K562 (cell line): Measurements from ENCODE around the gene ISOC1. TPM values are rescaled to one million over a fixed set of nuclear protein-coding genes. Genes with fewer than 3 reads are reported as not detected.

Source experiments
- ELF2 ChIP-seq: fragments of 250-450 bp; sonication (Bioruptor Pico); IDR thresholded peaks from 2 replicates; pipeline ENCODE4 v1.5.0; 2021; ENCODE audit warnings: mild to moderate bottlenecking
- EP400 ChIP-seq: fragments of 450-650 bp; IDR thresholded peaks from 2 replicates; pipeline ENCODE4 v1.6.1; 2017; ENCODE audit warnings: antibody characterized with exemption, mild to moderate bottlenecking, moderate library complexity
- ETS1 ChIP-seq: conservative IDR thresholded peaks from 2 replicates; pipeline ENCODE4 v1.6.1; 2011; ENCODE audit warnings: low read depth, mild to moderate bottlenecking, low read length; ENCODE audit not compliant: control insufficient read depth
- HIVEP1 ChIP-seq: fragments of 250-450 bp; sonication (Bioruptor Pico); IDR thresholded peaks from 2 replicates; pipeline ENCODE4 v1.4.0; 2020; ENCODE audit warnings: mild to moderate bottlenecking
- L3MBTL2 ChIP-seq: fragments of 450-650 bp; IDR thresholded peaks from 2 replicates; pipeline ENCODE4 v1.6.1; 2016; ENCODE audit warnings: mild to moderate bottlenecking, moderate library complexity
- PRDM10 ChIP-seq: fragments of 450-650 bp; IDR thresholded peaks from 2 replicates; pipeline ENCODE4 v1.6.1; 2018; ENCODE audit not compliant: partially characterized antibody
- SIN3A ChIP-seq, 2 experiments: fragments of 150-350 bp in 1 of 2; IDR thresholded peaks; 2 replicates each; pipeline ENCODE4 v1.6.1; 2011 to 2016; ENCODE audit warnings: borderline replicate concordance in 2 of 2, low read depth in 2 of 2, low read length in 2 of 2, mild to moderate bottlenecking in 2 of 2, moderate library complexity in 2 of 2; ENCODE audit not compliant: control insufficient read depth in 1 of 2
- ZNF445 ChIP-seq: fragments of 250-450 bp; sonication (Bioruptor Pico); IDR thresholded peaks from 2 replicates; pipeline ENCODE4 v1.4.0; 2020; ENCODE audit warnings: low read depth, mild to moderate bottlenecking, moderate library complexity
- polyA plus RNA-seq, 8 experiments: library from polyadenylated mRNA; depleted of rRNA in 4 of 8; stranded (reverse) in 5 of 8; unstranded in 3 of 8; fragments of >200 nt; fragmentation: Nextera tagmentation in 2 of 8; fragmentation: Illumina TruSeq in 1 of 8; extraction: Ambion mirVana in 2 of 8; extraction: Trizol in 1 of 8; gene quantifications; 2 replicates each; pipeline versions ENCODE4 v1.2.1 to v1.2.3, GENCODE V29; 2011 to 2014; ENCODE audit warnings: inconsistent platforms in 1 of 8, missing spikeins in 1 of 8
- total RNA-seq, 7 experiments: library from RNA; depleted of rRNA in 6 of 7; stranded (reverse); fragments of >200 nt in 6 of 7; fragmentation: Illumina TruSeq in 2 of 7; extraction: Trizol in 2 of 7; gene quantifications; 2 replicates each; pipeline versions ENCODE4 v1.2.1 to v1.2.3, GENCODE V29; 2011 to 2021; ENCODE audit warnings: low replicate concordance in 1 of 7
- TF ChIP-seq, protein P1 (sequence below): sonication (generic); formaldehyde crosslinking; IDR thresholded peaks from 2 replicates; pipeline ENCODE4 v1.8.0; 2023; ENCODE audit warnings: mild to moderate bottlenecking, missing genetic modification reagents
- TF ChIP-seq, protein P2 (sequence below), 2 experiments: fragments of 450-650 bp; conservative IDR thresholded peaks; 2 replicates each; pipeline ENCODE4 v1.6.1; 2017; ENCODE audit warnings: mild to moderate bottlenecking in 2 of 2, moderate library complexity in 2 of 2

ISOC1 gene
- total and polyA plus RNA-seq, 9 of the 15 experiments (the other 6 are each of a cell fraction or from before 2014, with no cell fraction given) = 14.0 to 67.9 (median 51.3) TPM

DNA sequence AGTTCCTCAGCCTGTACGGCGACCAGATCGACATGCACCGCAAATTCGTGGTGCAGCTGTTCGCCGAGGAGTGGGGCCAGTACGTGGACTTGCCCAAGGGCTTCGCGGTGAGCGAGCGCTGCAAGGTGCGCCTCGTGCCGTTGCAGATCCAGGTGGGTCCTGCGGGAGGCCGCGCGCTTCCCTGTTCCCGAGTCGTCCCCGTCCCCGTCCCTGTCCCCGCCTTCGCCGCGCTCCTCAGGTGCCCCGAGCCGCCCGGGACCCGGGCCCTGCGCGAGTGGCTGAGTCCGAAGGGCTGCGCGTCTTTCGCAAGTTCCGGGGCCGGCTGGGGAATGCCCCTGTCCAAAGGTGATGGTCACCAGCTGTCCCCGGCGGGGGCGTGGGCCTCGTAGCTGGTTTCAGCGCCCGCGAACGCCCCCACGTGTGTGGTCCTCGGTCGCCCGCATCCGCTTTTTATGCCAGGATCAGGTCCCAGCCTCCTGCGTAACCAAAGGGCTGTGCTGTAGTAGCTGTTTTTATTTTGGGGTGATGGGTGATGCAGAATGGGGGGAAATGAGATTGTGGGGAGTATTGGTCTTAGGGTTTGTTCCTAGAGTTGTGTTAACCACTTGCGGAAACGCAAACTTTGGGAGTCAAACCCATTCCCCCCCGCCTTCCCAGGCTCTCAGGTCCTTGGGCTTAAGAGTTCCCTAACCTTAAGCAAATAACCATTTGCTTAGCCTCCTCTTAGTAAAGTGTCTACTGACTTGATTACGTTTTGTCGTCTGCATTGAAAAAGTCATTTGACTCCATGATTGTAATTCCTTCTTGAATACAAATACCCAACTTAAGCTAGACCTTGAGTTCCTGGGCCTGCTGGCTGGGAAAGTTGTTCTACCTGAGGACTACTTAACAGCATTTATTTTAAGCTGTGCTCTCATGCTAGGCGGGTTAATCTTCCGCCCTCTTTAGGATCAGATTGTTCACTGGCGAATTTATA is 663 bp downstream of the ISOC1 start (continued):
- TF ChIP-seq, protein P1, sequence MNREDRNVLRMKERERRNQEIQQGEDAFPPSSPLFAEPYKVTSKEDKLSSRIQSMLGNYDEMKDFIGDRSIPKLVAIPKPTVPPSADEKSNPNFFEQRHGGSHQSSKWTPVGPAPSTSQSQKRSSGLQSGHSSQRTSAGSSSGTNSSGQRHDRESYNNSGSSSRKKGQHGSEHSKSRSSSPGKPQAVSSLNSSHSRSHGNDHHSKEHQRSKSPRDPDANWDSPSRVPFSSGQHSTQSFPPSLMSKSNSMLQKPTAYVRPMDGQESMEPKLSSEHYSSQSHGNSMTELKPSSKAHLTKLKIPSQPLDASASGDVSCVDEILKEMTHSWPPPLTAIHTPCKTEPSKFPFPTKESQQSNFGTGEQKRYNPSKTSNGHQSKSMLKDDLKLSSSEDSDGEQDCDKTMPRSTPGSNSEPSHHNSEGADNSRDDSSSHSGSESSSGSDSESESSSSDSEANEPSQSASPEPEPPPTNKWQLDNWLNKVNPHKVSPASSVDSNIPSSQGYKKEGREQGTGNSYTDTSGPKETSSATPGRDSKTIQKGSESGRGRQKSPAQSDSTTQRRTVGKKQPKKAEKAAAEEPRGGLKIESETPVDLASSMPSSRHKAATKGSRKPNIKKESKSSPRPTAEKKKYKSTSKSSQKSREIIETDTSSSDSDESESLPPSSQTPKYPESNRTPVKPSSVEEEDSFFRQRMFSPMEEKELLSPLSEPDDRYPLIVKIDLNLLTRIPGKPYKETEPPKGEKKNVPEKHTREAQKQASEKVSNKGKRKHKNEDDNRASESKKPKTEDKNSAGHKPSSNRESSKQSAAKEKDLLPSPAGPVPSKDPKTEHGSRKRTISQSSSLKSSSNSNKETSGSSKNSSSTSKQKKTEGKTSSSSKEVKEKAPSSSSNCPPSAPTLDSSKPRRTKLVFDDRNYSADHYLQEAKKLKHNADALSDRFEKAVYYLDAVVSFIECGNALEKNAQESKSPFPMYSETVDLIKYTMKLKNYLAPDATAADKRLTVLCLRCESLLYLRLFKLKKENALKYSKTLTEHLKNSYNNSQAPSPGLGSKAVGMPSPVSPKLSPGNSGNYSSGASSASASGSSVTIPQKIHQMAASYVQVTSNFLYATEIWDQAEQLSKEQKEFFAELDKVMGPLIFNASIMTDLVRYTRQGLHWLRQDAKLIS (CRISPR knock-in tag) = peak; percentile 45; the same call in 1 of the 2 replicates
- TF ChIP-seq, protein P2, sequence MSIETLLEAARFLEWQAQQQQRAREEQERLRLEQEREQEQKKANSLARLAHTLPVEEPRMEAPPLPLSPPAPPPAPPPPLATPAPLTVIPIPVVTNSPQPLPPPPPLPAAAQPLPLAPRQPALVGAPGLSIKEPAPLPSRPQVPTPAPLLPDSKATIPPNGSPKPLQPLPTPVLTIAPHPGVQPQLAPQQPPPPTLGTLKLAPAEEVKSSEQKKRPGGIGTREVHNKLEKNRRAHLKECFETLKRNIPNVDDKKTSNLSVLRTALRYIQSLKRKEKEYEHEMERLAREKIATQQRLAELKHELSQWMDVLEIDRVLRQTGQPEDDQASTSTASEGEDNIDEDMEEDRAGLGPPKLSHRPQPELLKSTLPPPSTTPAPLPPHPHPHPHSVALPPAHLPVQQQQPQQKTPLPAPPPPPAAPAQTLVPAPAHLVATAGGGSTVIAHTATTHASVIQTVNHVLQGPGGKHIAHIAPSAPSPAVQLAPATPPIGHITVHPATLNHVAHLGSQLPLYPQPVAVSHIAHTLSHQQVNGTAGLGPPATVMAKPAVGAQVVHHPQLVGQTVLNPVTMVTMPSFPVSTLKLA (conservative IDR thresholded peaks at IDR 0.05) = peak; percentile 68 to 81; a peak in 3 of 4 replicates
- TF ChIP-seq HIVEP1 (0 out of 2 replicates have a peak, but pooled peaks have one; percentile 45), ETS1 (peak; percentile 45; the same call in 1 of the 2 replicates), EP400 (peak; percentile 30; the same call in 1 of the 2 replicates), L3MBTL2 (peak; percentile 10; the same call in 1 of the 2 replicates), SIN3A (IDR thresholded peaks at IDR 0.05; ENCODE audit: borderline replicate concordance in 2 of 2, control insufficient read depth in 1 of 2, low read depth in 2 of 2, low read length in 2 of 2) (peak in 1 of 2 experiments; percentile 72; a peak in 2 of 4 replicates), ELF2 (CRISPR knock-in tag) (no peak), ZNF445 (no peak), PRDM10 (peak; percentile 53)
